ENCODE data around the gene ANGPTL4. TPM values are rescaled to one million over a fixed set of nuclear protein-coding genes. Genes with fewer than 3 reads are reported as not detected.

ANGPTL4 gene
- total and polyA plus RNA-seq, 9 of the 15 experiments (the other 6 are each of a cell fraction or from before 2014, with no cell fraction given) = 0.05 to 0.77 (median 0.22) TPM; not detected in 4

DNA sequence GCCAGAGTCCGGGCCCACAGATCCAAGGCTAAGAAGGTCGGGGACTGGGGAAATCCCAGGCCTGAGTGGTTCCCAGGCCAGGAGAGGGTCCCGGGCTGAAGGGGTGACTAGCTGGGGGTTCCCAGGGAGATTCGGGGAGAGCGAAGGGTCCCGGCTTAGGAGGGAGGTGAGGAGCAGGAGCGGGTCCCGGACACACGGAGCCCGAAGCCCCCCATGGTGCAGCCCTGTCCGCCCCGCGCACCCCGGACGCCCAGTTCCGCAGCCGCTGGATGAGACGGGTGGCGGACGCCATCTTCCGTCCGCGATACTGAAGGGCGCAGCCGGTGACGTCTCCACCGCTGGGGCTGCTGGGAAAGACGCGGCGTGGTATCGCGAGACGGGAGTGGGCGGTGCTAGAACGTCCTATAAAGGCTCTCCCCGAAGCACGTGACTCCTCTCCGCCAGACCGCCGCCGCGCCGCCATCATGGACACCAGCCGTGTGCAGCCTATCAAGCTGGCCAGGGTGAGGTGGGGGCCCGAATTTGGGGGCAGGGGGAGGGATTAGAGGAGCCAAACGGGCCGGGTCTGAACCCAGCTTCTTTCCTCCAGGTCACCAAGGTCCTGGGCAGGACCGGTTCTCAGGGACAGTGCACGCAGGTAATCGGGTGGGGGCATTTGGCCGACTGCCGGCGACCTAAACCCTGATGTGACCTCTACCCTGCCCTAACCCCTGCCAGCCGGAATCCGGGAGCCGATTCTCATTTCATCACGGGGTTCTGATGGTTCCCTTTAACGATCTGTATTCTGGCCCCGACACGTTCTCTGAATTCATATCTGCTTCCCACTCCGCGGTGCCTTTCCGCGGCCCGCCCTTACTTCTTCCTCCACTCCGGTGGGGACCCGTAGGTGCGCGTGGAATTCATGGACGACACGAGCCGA is 42.6 kb upstream of the ANGPTL4 start, which contains the start of the genes NDUFA7 and RPS28 (continued):
- peak; percentile 99 for TF ChIP-seq TFE3 (CRISPR knock-in tag; IDR thresholded peaks at IDR 0.05)
- peak; percentile 45 for TF ChIP-seq HNRNPLL (IDR thresholded peaks at IDR 0.05; ENCODE audit: low read depth, low read length, poor library complexity, severe bottlenecking)
- TF ChIP-seq EHMT2 (IDR thresholded peaks at IDR 0.05) = no peak
- peak; percentile 23 to 30; a peak in 2 of 4 replicates for TF ChIP-seq RAD21 (CRISPR knock-in tag; conservative IDR thresholded peaks at IDR 0.05 in 1 of 2, IDR thresholded peaks at IDR 0.05 in 1 of 2)
- TF ChIP-seq TRIM28 (IDR thresholded peaks at IDR 0.05) = no peak
- no peak for TF ChIP-seq HDAC6 (IDR thresholded peaks at IDR 0.05; ENCODE audit: low read depth, low read length)
- no peak for TF ChIP-seq XRCC4 (IDR thresholded peaks at IDR 0.05; ENCODE audit: extremely low read depth, insufficient read depth, insufficient read length)
- TF ChIP-seq, protein P1, sequence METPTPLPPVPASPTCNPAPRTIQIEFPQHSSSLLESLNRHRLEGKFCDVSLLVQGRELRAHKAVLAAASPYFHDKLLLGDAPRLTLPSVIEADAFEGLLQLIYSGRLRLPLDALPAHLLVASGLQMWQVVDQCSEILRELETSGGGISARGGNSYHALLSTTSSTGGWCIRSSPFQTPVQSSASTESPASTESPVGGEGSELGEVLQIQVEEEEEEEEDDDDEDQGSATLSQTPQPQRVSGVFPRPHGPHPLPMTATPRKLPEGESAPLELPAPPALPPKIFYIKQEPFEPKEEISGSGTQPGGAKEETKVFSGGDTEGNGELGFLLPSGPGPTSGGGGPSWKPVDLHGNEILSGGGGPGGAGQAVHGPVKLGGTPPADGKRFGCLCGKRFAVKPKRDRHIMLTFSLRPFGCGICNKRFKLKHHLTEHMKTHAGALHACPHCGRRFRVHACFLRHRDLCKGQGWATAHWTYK (CRISPR knock-in tag; IDR thresholded peaks at IDR 0.05) = no peak
- TF ChIP-seq PCBP2 (IDR thresholded peaks at IDR 0.05; ENCODE audit: low read depth, low read length, poor library complexity, severe bottlenecking) = no peak
- TF ChIP-seq ZNF263 (CRISPR knock-in tag; IDR thresholded peaks at IDR 0.05; ENCODE audit: borderline replicate concordance) = no peak; the same call in 1 of the 2 replicates
- TF ChIP-seq U2AF1 (optimal IDR thresholded peaks at IDR 0.05; ENCODE audit: low read depth, low read length) = no peak
- TF ChIP-seq POLR3G (IDR thresholded peaks at IDR 0.05; ENCODE audit: extremely low read depth, insufficient read length, insufficient replicate concordance) = no peak
- TF ChIP-seq ETV5 (CRISPR knock-in tag; IDR thresholded peaks at IDR 0.05; ENCODE audit: low read depth) = peak; percentile 48; the same call in 1 of the 2 replicates
- no peak for TF ChIP-seq MEF2A (IDR thresholded peaks at IDR 0.05; ENCODE audit: control insufficient read depth, low read depth, low read length)
- TF ChIP-seq ILK (tag; IDR thresholded peaks at IDR 0.05; ENCODE audit: borderline replicate concordance, low read depth) = no peak
- no peak for TF ChIP-seq EZH2 (IDR thresholded peaks at IDR 0.05; ENCODE audit: borderline replicate concordance, low read depth, low read length)
- TF ChIP-seq MAFF (IDR thresholded peaks at IDR 0.05; ENCODE audit: low read length) = peak; percentile 53; the same call in 1 of the 2 replicates
- peak; percentile 96 for TF ChIP-seq TAF7 (tag; IDR thresholded peaks at IDR 0.05)
- TF ChIP-seq OTX1 (CRISPR knock-in tag; IDR thresholded peaks at IDR 0.05) = no peak
- no peak; the same call in 1 of the 2 replicates for TF ChIP-seq HDGF (IDR thresholded peaks at IDR 0.05)
- TF ChIP-seq ZBTB1 (CRISPR knock-in tag; IDR thresholded peaks at IDR 0.05; ENCODE audit: borderline replicate concordance, low read depth) = 0 out of 2 replicates have a peak, but pooled peaks have one; percentile 14
- no peak for TF ChIP-seq ZNF766 (CRISPR knock-in tag; conservative IDR thresholded peaks at IDR 0.05)
- TF ChIP-seq BACH1 (tag; IDR thresholded peaks at IDR 0.05) = no peak
- TF ChIP-seq RBBP5 (IDR thresholded peaks at IDR 0.05; ENCODE audit: borderline replicate concordance, insufficient read depth, low read length, poor library complexity, severe bottlenecking) = peak; percentile 85
- peak; percentile 96 for TF ChIP-seq CREB1 (IDR thresholded peaks at IDR 0.05)
- TF ChIP-seq CREB1 (CRISPR knock-in tag; IDR thresholded peaks at IDR 0.05) = peak; percentile 95
